ENCODE data around the gene MYCN.
"Not testable (repeated sequence)": the region's sequence is repeated elsewhere in the genome, so short reads cannot be mapped to it uniquely, and the experiment has no call there.

Gene MYCN

DNA sequence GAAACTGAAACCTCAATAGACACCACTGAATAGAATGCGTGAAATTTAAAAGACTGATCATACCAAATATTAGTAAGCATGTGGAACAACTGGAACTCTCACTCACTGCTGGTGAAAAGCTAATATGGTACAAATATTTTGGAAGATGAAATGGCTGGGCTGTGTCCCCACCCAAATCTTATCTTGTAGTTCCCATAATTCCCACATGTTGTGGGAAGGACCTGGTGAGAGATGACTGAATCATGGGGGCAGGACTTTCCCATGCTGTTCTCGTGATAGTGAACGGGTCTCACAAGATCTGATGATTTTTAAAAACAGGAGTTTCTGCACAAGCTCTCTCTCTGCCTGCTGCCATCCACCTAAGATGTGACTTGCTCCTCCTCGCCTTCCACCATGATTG, 32.0 kb upstream of the MYCN start:
- no peak for DNase-seq

- no peak for DNase-seq
These were observed 31.2 kb upstream of the MYCN start for GRCh38 chr2:15909157-15909556.

GRCh38 chr2:15909736-15910135, 30.6 kb upstream of the MYCN start:
- DNase-seq: no peak

GRCh38 chr2:15911270-15911669, 29.1 kb upstream of the MYCN start:
- not testable (repeated sequence) for DNase-seq

DNA sequence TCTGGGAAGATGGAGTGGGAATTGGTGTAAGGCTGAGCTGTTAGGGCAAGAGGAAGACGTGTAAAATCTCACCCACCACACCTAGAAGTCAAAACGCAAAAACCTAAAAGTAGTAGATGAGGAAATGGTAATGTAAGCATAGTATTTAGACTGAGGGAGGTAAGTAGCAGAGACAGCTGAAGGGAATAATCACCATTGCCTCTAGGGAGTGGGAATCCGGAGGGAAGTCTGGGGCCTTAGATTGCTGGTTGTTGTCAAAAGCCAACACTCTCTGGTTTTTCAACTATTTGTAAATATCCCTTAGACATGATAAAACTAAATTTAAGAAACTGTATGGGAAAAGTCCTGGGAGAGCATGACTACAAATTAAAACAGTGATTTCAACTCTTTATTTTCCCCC, 28.7 kb upstream of the MYCN start:
- DNase-seq: no peak

DNA sequence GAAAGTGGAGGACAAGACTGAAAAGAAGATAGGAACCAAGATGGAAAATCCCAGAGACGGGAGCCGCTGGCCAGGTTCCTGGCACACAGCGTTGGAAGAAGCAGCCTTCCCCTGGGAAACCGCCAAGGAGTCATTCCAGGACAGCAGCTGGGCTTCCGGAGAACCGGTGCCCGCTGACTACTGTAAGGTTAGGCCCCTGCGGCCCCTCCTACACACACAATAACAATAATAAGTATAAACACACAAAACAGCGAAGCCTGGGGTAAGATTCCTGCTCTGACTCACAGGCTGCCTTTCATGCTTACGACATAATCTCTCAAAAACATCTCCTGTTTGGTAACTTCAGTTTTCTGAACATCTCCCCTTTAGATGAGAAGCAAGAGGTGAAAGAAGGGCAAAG, 28.1 kb upstream of the MYCN start:
- no peak for DNase-seq

GRCh38 chr2:15913146-15913545, 27.2 kb upstream of the MYCN start:
- no peak for DNase-seq

DNA sequence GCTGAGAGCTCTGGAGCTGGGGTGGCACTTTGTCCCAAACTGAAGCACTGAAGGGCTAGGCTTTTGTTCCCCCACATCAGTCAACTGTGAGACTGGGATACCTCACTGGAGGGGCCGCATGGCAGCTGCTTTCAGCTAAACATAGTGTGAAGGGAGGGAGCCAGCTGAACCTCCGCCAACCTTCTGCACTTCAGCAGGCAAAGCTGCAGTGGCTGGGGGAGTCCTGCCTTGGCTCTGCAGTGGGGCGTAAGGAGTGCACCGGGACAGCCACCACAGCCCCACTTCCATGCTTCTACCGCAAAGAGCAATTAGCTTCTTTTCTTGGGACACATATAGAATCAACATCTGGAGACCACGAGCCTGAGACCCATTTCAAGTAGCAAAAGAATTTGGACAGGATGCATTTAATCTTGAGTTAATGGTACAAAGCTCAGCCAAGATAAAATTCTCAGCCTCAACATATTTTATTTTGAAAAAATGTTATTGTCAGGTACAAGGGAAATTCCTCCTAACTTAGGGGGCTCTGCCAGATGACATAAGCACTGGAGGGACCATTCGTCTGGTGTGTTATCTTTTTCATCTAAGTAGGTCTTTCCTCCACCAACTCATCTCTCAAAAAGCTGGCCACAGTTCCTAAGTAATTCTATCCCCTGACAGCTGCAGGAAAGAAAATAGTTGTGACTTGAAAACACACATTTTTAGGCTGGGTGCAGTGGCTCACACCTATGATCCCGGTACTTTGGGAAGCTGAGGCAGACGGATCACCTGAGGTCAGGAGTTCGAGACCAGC, 25.6 kb upstream of the MYCN start:
- DNase-seq: no peak

- not testable (repeated sequence) for DNase-seq
These were observed 24.8 kb upstream of the MYCN start for GRCh38 chr2:15915546-15915945.

DNA sequence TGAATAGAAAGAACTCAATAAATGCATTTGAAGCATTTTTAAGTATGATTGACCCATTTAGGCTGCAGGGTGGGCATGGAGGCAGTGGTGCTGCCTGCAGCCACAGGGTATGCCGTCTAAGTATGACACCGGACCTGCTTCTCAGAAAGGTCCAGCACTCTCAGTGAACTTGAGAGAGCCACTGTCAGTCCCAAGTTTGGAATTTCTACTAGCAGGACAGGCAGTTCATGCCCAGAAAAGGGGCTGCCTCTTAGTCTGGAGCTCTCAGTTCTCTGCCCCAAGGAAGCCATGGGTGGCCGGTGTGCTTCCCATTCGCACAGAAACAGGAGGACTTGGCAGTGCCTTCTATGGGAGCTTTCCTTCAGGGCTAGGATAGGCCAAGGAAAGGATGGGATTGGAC, 24.0 kb upstream of the MYCN start:
- no peak for DNase-seq

GRCh38 chr2:15918761-15919356, 21.5 kb upstream of the MYCN start:
- DNase-seq: no peak

- DNase-seq: no peak
These were observed 20.5 kb upstream of the MYCN start for GRCh38 chr2:15919716-15920434.

DNA sequence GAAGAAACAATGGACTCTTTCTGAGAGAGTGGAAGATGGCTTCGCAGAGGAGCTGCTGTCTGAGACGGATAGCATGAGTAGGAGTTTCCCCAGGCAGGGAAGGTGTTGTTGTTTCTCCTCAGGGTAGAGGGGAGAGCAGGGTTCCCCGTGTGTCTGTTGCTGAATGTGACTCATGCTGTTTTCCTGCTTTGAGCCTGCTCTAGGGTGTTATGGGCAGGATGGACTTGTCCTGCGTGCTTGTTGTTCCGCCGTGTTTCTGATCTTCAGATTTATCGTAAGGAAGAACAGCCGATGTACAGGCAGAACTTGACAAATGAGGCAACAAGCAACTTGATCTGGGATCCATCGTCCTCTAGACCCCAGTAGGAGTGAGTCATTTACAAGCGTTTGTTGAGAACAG, 19.7 kb upstream of the MYCN start:
- no peak for DNase-seq

- no peak for DNase-seq
These were observed 16.8 kb upstream of the MYCN start for GRCh38 chr2:15923597-15923996.

DNA sequence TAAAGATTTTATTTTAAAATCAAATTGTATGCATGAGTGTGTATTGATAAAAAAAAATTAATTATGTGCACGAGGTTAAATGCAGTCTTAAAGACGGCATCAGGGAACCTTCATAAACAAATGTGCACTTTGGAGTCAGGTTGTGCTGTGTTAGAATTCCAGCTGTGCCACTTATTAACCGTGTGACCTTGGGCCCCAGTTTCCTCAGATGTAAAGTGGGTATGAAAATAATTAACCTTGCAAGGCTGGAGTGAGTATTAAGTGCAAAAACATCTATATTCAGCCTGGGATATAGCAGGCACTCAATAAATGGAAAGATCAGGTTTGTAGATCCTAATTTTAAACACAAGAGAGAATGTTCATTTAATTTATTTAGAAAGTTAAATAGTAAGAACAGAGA, 14.5 kb upstream of the MYCN start:
- DNase-seq: no peak

DNA sequence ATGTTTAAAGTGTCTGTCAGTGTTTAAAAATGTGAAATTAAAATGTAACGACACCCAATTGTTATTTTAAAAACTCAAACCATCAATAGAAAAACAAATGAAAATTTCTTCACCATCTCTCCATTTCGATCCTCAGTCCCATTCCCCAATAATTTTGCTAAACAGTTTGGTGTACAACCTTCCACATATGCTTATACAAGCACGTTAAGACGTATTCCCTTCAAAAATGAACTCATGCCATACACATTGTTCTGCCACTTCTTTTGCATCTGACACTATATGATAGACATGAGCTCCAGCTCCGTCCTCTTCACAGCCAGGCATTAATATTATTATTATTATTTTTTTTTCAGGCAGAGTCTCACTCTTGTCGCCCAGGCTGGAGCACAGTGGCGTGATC, 14.1 kb upstream of the MYCN start:
- DNase-seq: no peak

- DNase-seq: no peak
These were observed 12.7 kb upstream of the MYCN start for GRCh38 chr2:15927551-15928218.

DNA sequence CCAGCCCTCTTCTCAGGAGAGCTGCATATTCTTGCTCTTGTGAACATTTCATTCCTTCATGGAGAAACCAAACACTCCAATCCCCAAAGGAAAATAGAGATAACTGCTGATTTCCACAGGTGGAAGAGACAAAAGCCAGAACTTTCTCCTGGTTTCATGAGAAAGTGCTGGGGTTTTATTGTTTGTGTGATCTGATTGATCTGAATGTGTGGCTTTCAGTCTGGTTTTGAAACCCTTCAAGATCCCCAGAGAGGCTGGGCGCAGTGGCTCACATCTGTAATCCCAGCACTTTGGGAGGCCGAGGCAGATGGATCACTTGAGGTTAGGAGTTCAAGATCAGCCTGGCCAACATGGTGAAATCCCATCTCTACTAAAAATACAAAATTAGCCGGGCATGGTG, 11.3 kb upstream of the MYCN start:
- DNase-seq: not testable (repeated sequence)

DNA sequence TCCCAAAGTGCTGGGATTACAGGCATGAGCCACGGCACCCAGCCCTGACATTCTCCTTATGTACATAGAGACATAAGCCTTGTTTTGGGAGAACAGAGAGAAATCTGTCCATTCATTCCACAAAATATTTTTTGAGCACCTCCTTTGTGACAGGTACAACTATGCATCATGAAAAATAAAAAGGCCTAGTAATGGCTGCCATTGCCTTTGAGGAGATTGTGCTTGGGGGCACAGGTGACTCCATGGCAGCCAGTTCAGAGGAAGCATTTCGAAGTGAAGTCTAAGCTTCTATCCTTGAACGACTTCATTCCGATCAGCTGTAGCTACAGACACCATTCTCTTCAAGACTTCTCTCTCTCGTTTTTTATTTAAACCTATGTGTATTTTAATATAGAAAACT, 10.5 kb upstream of the MYCN start:
- DNase-seq: no peak

DNA sequence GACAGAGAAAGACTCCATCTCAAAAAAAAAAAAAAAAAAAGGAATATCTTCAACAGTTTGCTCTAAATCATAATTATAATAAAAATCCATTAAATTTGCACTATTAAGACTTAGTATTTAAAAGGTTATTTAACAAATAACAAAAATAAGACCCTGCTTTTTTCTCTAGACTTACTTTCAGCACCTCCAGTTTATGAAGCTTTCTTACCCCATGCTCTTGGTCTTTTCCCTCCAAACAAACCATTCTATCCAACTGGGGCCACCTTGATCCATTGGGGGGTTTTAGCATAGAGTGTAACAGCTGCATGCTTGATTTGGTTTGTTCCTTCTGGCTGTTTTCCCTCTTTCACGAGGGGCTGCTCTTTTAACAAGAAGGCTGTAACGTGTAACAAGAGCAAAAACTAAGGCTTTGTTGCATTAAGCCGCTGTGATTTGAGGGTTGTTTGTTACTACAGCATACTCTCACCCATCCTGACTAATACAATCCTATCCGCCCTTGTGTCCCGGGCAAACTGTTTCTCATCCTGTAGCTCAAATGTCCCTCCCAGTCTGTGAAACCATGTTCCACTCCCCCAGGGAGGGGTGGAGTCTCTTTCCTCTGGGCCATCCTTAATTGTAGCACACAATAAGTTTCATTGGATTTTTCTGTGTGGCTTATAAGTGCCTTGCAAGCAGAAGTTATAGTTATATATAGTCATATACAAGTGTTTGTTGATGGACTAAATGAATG, 9.6 kb upstream of the MYCN start:
- no peak for DNase-seq

DNA sequence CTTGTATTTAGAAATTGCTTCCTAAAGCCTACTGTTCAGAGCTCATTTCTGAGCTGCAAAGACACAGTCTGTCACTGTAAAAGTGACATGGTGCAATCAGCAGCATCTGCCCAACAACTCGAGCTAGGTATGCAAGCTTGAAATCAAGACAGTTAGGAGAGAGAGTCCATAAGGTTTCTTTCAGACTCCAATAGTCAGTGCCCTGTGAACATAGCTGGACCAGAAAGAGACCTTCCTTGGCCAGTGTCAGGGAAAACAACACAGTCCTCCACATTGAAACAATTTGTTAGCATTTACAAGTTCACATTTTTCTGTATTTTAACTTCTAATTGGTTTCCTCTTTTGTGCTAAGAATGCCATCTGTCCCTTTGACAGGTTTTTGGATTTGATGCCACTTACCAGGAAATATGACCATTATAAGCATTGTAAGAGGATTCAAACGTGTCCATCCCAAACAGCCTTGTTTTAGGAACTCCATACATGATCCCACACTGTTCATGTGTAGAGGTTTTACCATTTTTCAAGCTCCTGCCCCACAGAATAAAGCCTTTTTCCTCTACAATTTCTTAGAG, 8.9 kb upstream of the MYCN start:
- DNase-seq: no peak

DNA sequence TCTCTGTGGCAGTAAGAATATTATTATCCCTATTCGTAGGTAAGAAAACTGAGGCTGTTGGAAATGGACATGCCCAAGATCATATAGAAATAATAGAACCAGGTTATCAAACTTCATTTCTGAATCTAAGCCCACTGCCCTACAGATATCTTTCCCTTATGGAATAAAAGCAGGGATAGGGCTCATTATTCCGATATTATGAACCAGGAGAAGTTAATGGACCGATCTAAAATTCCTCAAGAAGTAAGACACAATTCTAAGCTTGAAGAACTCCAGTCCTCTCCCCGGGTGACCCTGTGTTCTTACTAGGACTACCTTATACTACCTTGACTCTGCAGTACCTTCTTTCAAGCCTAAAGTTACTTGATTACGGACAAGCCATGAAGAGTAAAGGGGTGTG, 8.4 kb upstream of the MYCN start:
- DNase-seq: no peak

Measured in NCI-H2029 (cell line).